ENCODE measurements around the gene AKAP7.

DNA sequence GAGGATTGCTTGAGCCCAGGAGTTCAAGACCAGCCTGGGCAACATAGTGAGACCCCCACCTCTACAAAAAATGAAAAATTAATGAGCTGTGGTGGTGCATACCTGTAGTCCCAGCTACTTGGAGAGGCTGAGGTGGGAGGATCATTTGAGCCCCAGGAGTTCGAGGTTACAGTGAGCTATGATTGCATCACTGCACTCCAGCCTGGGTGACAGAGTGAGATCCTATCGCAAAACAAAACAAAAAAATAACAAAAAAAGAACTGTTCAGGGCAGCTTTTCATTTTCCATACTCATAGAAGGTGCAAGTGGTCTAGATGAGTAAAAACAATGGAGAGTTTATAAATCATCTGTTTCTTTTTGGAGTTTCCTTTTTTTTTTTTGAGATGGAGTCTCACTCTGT lies 21.1 kb downstream of the AKAP7 start:
- TF ChIP-seq, protein P1, sequence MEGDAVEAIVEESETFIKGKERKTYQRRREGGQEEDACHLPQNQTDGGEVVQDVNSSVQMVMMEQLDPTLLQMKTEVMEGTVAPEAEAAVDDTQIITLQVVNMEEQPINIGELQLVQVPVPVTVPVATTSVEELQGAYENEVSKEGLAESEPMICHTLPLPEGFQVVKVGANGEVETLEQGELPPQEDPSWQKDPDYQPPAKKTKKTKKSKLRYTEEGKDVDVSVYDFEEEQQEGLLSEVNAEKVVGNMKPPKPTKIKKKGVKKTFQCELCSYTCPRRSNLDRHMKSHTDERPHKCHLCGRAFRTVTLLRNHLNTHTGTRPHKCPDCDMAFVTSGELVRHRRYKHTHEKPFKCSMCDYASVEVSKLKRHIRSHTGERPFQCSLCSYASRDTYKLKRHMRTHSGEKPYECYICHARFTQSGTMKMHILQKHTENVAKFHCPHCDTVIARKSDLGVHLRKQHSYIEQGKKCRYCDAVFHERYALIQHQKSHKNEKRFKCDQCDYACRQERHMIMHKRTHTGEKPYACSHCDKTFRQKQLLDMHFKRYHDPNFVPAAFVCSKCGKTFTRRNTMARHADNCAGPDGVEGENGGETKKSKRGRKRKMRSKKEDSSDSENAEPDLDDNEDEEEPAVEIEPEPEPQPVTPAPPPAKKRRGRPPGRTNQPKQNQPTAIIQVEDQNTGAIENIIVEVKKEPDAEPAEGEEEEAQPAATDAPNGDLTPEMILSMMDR (IDR thresholded peaks at IDR 0.05) = no peak
- TF ChIP-seq ZFX (IDR thresholded peaks at IDR 0.05; ENCODE audit: borderline replicate concordance) = no peak

Data from 22Rv1 (cell line).